ENCODE measurements around the gene FA2H.
A peak's percentile ranks its signal among the peaks of the same experiment; 100 is the strongest.
"Not testable (repeated sequence)": the region's sequence is repeated elsewhere in the genome, so short reads cannot be mapped to it uniquely, and the experiment has no call there.

Gene FA2H

GRCh38 chr16:74668877-74669276 is 105.7 kb downstream of the FA2H start:
- not testable (repeated sequence) for DNase-seq

- no peak for DNase-seq
Observed at GRCh38 chr16:74667255-74667700, 107.3 kb downstream of the FA2H start.

- DNase-seq, result peak; percentile 98
Observed at GRCh38 chr16:74666425-74667254, 108.0 kb downstream of the FA2H start, which contains the start of gene RFWD3. Gene RFWD3 (minus strand): TSS chr16:74666877. CDS start chr16:74661449, 5,428 bp downstream.

GRCh38 chr16:74666010-74666421 is 108.6 kb downstream of the FA2H start:
- no peak for DNase-seq

All from NCI-H524 treated with DMSO at 0.1 percent for 48 hours (cell line).